K562 (cell line): ENCODE results near the gene LSR. TPM values are rescaled to one million over a fixed set of nuclear protein-coding genes. Genes with fewer than 3 reads are reported as not detected.

Experiments
- ATF7 ChIP-seq: fragments of 450-650 bp; IDR thresholded peaks from 2 replicates; pipeline ENCODE4 v1.7.1; 2014; ENCODE audit warnings: mild to moderate bottlenecking, moderate library complexity
- DMBX1 ChIP-seq: fragments of 250-450 bp; sonication (Bioruptor Pico); IDR thresholded peaks from 2 replicates; pipeline ENCODE4 v1.8.0; 2022; ENCODE audit warnings: inconsistent platforms, mild to moderate bottlenecking, moderate library complexity, borderline replicate concordance
- ERF ChIP-seq: fragments of 450-650 bp; formaldehyde crosslinking; IDR thresholded peaks from 2 replicates; pipeline ENCODE4 v1.4.0; 2020; ENCODE audit warnings: mild to moderate bottlenecking, mixed read lengths
- ESRRB ChIP-seq: fragments of 250-450 bp; sonication (Bioruptor Pico); IDR thresholded peaks from 2 replicates; pipeline ENCODE4 v1.5.0; 2020; ENCODE audit warnings: mild to moderate bottlenecking, moderate library complexity, borderline replicate concordance
- FOSL1 ChIP-seq: fragments of 200-800 bp; sonication (Bioruptor generic); conservative IDR thresholded peaks from 2 replicates; pipeline ENCODE4 v1.6.1; 2016; ENCODE audit warnings: missing genetic modification characterization, missing compliant biosample characterization
- FOXP1 ChIP-seq: sonication (generic); formaldehyde crosslinking; IDR thresholded peaks from 2 replicates; pipeline ENCODE4 v1.8.0; 2022; ENCODE audit warnings: mild to moderate bottlenecking, missing genetic modification reagents
- HIVEP1 ChIP-seq: fragments of 250-450 bp; sonication (Bioruptor Pico); IDR thresholded peaks from 2 replicates; pipeline ENCODE4 v1.4.0; 2020; ENCODE audit warnings: mild to moderate bottlenecking
- HNRNPH1 ChIP-seq: fragments of 200-400 bp; formaldehyde crosslinking; optimal IDR thresholded peaks from 2 replicates; pipeline ENCODE3; 2017; ENCODE audit warnings: low read depth, mild to moderate bottlenecking, low read length, moderate library complexity
- MCM2 ChIP-seq: fragments of 450-650 bp; IDR thresholded peaks from 2 replicates; pipeline ENCODE4 v1.6.1; 2017; ENCODE audit warnings: low read depth, mild to moderate bottlenecking
- MTA2 ChIP-seq: fragments of 450-650 bp; IDR thresholded peaks from 2 replicates; pipeline ENCODE4 v1.6.1; 2016; ENCODE audit warnings: low read depth
- NFIC ChIP-seq: fragments of 450-650 bp; IDR thresholded peaks from 2 replicates; pipeline ENCODE4 v1.6.1; 2017; ENCODE audit warnings: mild to moderate bottlenecking, inconsistent platforms
- NFXL1 ChIP-seq: fragments of 450-650 bp; formaldehyde crosslinking; IDR thresholded peaks from 2 replicates; pipeline ENCODE4 v1.4.0; 2021; ENCODE audit warnings: mild to moderate bottlenecking
- RBM25 ChIP-seq: fragments of 200-400 bp; formaldehyde crosslinking; IDR thresholded peaks from 2 replicates; pipeline ENCODE4 v1.6.1; 2018; ENCODE audit warnings: low read length, low read depth, moderate library complexity; ENCODE audit not compliant: severe bottlenecking
- SRF ChIP-seq, 2 experiments: fragments of 250-450, 450-650 bp in 1 of 2; sonication (Bioruptor Pico) in 1 of 2; sonication (generic) in 1 of 2; formaldehyde crosslinking; IDR thresholded peaks; 2 replicates each; pipeline versions ENCODE4 v1.5.0 to v1.5.1; 2020 to 2022; ENCODE audit warnings: mild to moderate bottlenecking in 1 of 2, missing genetic modification reagents in 1 of 2
- TRIM24 ChIP-seq, 2 experiments: fragments of 450-650 bp; IDR thresholded peaks; 2 replicates each; pipeline ENCODE4 v1.6.1; 2016
- ZNF311 ChIP-seq: fragments of 250-450 bp; sonication (Bioruptor Pico); IDR thresholded peaks from 2 replicates; pipeline ENCODE4 v1.4.0; 2020; ENCODE audit warnings: mild to moderate bottlenecking, moderate library complexity
- ZNF347 ChIP-seq: fragments of 450-650 bp; formaldehyde crosslinking; IDR thresholded peaks from 2 replicates; pipeline ENCODE4 v1.4.0; 2020; ENCODE audit warnings: low read depth, mild to moderate bottlenecking, moderate library complexity
- ZNF436 ChIP-seq: fragments of 250-450, 450-650 bp; sonication (Bioruptor Pico); formaldehyde crosslinking; IDR thresholded peaks from 2 replicates; pipeline ENCODE4 v1.7.0; 2020; ENCODE audit warnings: mild to moderate bottlenecking
- polyA plus RNA-seq, 8 experiments: library from polyadenylated mRNA; depleted of rRNA in 4 of 8; stranded (reverse) in 5 of 8; unstranded in 3 of 8; fragments of >200 nt; fragmentation: Nextera tagmentation in 2 of 8; fragmentation: Illumina TruSeq in 1 of 8; extraction: Ambion mirVana in 2 of 8; extraction: Trizol in 1 of 8; gene quantifications; 2 replicates each; pipeline versions ENCODE4 v1.2.1 to v1.2.3, GENCODE V29; 2011 to 2014; ENCODE audit warnings: inconsistent platforms in 1 of 8, missing spikeins in 1 of 8
- total RNA-seq, 7 experiments: library from RNA; depleted of rRNA in 6 of 7; stranded (reverse); fragments of >200 nt in 6 of 7; fragmentation: Illumina TruSeq in 2 of 7; extraction: Trizol in 2 of 7; gene quantifications; 2 replicates each; pipeline versions ENCODE4 v1.2.1 to v1.2.3, GENCODE V29; 2011 to 2021; ENCODE audit warnings: low replicate concordance in 1 of 7
- TF ChIP-seq, protein P1 (sequence below): sonication (generic); formaldehyde crosslinking; IDR thresholded peaks from 2 replicates; pipeline ENCODE4 v1.8.0; 2023; ENCODE audit warnings: mild to moderate bottlenecking, missing genetic modification reagents
- TF ChIP-seq, protein P2 (sequence below): sonication (generic); formaldehyde crosslinking; IDR thresholded peaks from 2 replicates; pipeline ENCODE4 v1.8.1; 2022; ENCODE audit warnings: missing genetic modification reagents
- TF ChIP-seq, protein P3 (sequence below): fragments of 250-450 bp; sonication (Bioruptor Pico); IDR thresholded peaks from 2 replicates; pipeline ENCODE4 v1.8.0; 2022; ENCODE audit warnings: inconsistent platforms
- TF ChIP-seq, protein P4 (sequence below): fragments of 450-650 bp; formaldehyde crosslinking; IDR thresholded peaks from 2 replicates; pipeline ENCODE4 v1.4.0; 2022; ENCODE audit warnings: missing genetic modification characterization

The LSR gene
- total and polyA plus RNA-seq, 9 of the 15 experiments (the other 6 are each of a cell fraction or from before 2014, with no cell fraction given), result 0.44 to 87.9 (median 28.0) TPM

DNA sequence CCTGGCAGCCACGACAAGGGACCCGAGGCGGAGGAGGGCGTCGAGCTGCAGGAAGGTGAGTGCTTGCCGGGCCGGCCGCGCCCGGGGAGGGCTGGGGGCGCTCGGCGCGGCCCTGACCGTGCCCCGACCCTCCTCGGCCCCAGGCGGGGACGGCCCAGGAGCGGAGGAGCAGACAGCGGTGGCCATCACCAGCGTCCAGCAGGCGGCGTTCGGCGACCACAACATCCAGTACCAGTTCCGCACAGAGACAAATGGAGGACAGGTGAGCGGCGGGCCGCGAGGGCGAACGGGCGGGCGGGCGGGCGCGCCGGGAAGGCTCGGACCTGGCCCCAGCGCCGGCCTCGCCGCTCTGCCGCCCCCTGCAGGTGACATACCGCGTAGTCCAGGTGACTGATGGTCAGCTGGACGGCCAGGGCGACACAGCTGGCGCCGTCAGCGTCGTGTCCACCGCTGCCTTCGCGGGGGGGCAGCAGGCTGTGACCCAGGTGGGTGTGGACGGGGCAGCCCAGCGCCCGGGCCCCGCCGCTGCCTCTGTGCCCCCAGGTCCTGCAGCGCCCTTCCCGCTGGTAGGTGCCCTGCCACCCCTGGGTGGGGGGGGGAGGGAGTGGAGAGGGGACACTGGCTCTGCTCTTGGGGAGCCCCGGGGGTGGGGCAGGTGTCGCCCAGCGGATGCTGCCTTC, 20.8 kb downstream of the LSR start (continued):
- TF ChIP-seq, protein P1, sequence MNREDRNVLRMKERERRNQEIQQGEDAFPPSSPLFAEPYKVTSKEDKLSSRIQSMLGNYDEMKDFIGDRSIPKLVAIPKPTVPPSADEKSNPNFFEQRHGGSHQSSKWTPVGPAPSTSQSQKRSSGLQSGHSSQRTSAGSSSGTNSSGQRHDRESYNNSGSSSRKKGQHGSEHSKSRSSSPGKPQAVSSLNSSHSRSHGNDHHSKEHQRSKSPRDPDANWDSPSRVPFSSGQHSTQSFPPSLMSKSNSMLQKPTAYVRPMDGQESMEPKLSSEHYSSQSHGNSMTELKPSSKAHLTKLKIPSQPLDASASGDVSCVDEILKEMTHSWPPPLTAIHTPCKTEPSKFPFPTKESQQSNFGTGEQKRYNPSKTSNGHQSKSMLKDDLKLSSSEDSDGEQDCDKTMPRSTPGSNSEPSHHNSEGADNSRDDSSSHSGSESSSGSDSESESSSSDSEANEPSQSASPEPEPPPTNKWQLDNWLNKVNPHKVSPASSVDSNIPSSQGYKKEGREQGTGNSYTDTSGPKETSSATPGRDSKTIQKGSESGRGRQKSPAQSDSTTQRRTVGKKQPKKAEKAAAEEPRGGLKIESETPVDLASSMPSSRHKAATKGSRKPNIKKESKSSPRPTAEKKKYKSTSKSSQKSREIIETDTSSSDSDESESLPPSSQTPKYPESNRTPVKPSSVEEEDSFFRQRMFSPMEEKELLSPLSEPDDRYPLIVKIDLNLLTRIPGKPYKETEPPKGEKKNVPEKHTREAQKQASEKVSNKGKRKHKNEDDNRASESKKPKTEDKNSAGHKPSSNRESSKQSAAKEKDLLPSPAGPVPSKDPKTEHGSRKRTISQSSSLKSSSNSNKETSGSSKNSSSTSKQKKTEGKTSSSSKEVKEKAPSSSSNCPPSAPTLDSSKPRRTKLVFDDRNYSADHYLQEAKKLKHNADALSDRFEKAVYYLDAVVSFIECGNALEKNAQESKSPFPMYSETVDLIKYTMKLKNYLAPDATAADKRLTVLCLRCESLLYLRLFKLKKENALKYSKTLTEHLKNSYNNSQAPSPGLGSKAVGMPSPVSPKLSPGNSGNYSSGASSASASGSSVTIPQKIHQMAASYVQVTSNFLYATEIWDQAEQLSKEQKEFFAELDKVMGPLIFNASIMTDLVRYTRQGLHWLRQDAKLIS (CRISPR knock-in tag), result no peak
- TF ChIP-seq MTA2 (no peak), HNRNPH1 (no peak), MCM2 (no peak), TRIM24 (IDR thresholded peaks at IDR 0.05) (no peak), NFXL1 (CRISPR knock-in tag) (no peak), RBM25 (no peak), ERF (0 out of 2 replicates have a peak, but pooled peaks have one; percentile 25), ESRRB (CRISPR knock-in tag) (no peak), FOSL1 (no peak), HIVEP1 (CRISPR knock-in tag) (no peak), FOXP1 (peak; percentile 43; the same call in 1 of the 2 replicates), ATF7 (0 out of 2 replicates have a peak, but pooled peaks have one; percentile 8), SRF (CRISPR knock-in tag; IDR thresholded peaks at IDR 0.05) (no peak), NFIC (peak; percentile 42; the same call in 1 of the 2 replicates), ZNF347 (CRISPR knock-in tag) (no peak), ZNF436 (CRISPR knock-in tag) (no peak), DMBX1 (CRISPR knock-in tag) (no peak), ZNF311 (no peak)
- TF ChIP-seq, protein P2, sequence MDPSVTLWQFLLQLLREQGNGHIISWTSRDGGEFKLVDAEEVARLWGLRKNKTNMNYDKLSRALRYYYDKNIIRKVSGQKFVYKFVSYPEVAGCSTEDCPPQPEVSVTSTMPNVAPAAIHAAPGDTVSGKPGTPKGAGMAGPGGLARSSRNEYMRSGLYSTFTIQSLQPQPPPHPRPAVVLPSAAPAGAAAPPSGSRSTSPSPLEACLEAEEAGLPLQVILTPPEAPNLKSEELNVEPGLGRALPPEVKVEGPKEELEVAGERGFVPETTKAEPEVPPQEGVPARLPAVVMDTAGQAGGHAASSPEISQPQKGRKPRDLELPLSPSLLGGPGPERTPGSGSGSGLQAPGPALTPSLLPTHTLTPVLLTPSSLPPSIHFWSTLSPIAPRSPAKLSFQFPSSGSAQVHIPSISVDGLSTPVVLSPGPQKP, result no peak
- TF ChIP-seq, protein P3, sequence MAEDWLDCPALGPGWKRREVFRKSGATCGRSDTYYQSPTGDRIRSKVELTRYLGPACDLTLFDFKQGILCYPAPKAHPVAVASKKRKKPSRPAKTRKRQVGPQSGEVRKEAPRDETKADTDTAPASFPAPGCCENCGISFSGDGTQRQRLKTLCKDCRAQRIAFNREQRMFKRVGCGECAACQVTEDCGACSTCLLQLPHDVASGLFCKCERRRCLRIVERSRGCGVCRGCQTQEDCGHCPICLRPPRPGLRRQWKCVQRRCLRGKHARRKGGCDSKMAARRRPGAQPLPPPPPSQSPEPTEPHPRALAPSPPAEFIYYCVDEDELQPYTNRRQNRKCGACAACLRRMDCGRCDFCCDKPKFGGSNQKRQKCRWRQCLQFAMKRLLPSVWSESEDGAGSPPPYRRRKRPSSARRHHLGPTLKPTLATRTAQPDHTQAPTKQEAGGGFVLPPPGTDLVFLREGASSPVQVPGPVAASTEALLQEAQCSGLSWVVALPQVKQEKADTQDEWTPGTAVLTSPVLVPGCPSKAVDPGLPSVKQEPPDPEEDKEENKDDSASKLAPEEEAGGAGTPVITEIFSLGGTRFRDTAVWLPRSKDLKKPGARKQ (CRISPR knock-in tag), result no peak
- TF ChIP-seq, protein P4, sequence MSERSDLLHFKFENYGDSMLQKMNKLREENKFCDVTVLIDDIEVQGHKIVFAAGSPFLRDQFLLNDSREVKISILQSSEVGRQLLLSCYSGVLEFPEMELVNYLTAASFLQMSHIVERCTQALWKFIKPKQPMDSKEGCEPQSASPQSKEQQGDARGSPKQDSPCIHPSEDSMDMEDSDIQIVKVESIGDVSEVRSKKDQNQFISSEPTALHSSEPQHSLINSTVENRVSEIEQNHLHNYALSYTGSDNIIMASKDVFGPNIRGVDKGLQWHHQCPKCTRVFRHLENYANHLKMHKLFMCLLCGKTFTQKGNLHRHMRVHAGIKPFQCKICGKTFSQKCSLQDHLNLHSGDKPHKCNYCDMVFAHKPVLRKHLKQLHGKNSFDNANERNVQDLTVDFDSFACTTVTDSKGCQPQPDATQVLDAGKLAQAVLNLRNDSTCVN (CRISPR knock-in tag), result no peak
